Activated T-cell treated with anti-CD3 and anti-CD28 coated beads, Interleukin-2, amount 50 U/mL, for 1 hour (primary cell): ENCODE measurements around the gene ANKRD27.
"Not testable (repeated sequence)": the region's sequence is repeated elsewhere in the genome, so short reads cannot be mapped to it uniquely, and the experiment has no call there.

Experiments
- DNase-seq: peaks from one replicate; pipeline ENCODE4 v3.0.0-alpha.2; 2020

The ANKRD27 gene

DNA sequence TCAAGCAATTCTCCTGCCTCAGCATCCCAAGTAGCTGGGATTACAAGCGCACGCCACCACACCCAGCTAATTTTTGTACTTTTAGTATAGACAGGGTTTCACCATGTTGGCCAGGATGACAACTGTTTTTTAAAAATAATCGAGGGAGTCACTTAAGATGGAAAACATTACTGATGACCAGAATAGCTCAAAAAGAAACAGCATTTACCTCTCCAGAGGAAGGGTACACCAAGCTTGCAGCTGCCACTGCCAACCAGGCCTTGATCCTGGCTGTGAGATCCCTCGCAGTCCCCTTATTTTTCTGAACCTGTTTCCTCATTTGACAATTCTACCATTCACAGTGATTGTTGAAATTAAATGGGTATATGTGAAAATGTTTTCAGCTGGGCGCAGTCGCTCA lies 79.5 kb downstream of the ANKRD27 start:
- no peak for DNase-seq

DNA sequence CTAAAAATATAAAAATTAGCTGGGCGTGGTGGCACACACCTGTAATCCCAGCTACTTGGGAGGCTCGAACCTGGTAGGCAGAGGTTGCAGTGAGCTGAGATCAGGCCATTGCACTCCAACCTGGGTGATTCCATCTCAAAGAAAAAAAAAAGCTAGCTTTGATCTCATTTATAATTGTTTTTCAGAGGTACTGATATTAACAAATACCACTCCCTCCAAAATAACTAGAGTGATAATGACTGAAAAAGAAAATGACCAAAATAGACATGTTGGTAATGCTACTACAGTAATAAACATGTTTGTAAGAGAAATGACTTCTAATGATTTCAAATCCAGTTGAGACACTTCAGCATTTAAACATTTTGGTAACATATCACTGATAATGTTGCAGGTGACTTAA lies 81.0 kb downstream of the ANKRD27 start:
- no peak for DNase-seq

DNA sequence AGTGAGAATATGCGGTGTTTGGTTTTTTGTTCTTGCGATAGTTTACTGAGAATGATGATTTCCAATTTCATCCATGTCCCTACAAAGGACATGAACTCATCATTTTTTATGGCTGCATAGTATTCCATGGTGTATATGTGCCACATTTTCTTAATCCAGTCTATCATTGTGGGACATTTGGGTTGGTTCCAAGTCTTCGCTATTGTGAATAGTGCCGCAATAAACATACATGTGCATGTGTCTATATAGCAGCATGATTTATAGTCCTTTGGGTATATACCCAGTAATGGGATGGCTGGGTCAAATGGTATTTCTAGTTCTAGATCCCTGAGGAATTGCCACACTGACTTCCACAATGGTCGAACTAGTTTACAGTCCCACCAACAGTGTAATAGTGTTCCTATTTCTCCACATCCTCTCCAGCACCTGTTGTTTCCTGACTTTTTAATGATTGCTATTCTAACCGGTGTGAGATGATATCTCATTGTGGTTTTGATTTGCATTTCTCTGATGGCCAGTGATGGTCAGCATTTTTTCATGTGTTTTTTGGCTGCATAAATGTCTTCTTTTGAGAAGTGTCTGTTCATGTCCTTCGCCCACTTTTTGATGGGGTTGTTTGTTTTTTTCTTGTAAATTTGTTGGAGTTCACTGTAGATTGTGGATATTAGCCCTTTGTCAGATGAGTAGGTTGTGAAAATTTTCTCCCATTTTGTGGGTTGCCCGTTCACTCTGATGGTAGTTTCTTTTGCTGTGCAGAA lies 87.1 kb downstream of the ANKRD27 start:
- DNase-seq, result not testable (repeated sequence)

DNA sequence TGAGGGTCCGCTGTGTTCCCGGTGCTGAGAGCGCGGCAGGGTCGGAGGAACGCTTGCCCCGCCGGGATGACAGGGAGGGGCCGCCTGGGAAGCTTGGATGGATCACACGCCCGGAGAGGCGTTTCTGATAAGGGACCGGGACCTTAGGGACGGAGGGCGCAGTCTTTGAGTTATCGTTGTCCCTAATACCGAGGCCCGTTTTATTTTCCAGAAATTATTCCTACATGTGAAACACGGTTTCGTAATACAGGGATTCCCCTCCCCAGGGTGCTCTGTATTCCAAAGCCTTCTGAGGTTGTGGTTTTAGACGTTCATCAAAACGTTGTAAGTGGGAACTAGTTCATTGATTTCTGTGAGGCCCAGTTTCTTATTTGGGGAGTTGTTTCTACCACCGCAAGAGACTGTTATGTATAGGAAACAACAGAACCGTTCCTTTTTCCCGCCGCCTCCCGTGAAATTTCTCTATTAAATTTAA lies 93.2 kb downstream of the ANKRD27 start:
- DNase-seq, result no peak

DNA sequence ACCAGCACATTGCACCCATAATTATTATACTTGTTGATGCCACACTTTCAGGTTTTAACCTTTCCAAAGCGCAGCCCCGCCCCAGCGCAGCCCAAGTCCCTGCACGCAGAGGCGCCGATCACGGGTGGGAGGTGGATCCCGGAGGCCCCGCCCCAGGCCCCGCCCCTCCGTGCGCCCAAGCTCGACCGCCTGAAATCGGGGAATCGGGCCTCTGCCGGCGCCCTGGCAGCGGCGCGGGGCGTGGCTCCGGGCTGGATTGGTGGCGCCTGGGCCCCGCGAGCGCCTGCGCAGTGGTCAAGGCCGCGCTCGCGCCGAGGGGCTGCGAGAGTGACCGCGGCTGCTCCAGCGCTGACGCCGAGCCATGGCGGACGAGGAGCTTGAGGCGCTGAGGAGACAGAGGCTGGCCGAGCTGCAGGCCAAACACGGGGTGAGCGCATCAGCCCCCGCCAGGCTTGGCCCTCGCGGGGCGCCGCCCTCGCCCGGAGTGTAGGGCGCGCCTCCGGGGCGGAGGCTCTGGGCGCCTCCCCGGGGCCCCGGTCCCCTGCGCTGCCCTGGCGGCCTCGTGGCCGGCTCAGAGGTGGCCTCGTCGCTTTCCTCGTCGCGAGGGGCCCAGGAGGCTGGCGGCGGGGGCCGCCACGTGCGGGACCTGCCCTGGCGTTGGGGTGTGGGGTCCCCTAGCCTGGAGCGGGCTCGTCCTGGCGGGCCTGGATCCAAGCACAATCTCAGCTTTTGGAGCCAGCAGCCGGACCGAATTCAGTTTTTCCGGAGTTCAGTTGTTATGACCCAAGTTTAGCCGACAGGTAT lies 93.9 kb downstream of the ANKRD27 start, which contains the start of gene PDCD5:
Gene PDCD5 (plus strand): TSS at position 290 of the 804 bp plus-strand sequence. CDS start 72 bp downstream, at position 362.
- peak; percentile 98 for DNase-seq

DNA sequence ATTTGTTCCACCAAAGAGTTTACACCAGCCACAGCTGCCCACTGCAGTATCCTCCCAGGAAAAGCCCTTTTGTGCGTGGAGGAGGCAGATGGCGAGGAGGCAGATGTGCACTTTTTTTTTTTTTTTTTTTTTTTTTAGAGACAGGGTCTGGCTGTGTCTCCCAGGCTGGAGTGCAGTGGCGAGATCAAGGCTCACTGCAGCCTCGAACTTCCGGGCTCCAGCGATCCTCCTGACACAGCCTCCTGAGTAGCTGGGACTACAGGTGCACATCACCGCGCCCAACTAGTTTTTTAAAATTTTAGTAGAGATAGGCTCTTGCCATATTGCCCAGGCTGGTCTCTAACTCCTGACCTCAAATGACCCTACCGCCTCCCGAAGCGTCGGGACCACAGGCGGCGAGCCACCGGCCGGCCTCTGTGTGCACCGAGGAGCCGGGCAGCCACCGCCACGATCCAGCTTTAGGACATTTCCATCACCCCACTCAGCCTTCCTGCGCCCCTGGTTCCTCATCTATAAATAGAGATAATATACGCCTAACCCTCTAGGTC lies 94.6 kb downstream of the ANKRD27 start:
- DNase-seq, result no peak

DNA sequence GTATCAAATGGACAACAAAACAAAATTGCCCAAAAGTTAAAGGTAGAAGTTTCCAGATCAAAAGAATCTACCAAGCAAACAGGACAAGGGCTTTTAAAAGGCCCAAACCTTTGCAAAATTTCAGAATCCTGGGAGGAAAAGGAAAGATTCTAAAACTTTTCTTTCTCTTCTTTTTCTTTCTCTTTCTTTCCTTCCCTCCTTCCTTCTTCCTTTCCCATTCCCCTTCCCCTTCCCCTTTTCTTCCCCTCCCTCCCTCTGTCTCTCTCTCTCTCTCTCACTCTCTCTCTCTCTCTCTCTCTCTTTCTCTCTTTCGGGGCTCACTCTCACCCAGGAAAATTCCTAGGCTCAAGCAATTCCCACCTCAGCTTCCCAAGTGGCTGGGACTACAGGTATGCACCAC lies 98.2 kb downstream of the ANKRD27 start:
- DNase-seq, result no peak

DNA sequence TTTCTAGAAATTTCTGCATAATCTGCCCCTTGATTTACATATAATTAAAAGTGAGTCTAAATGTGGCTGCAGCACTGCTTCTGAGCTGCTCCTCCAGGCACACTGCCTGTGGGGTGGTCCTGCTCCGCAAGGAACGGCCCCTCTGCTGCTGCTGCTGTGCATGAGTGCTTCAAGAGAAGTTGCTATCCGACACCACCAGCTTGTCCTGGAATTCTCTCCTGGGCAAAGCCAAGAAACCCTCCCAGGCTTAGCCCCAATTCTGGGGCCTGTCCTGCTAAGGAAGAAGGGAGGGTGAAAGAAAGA lies 101.5 kb downstream of the ANKRD27 start:
- DNase-seq, result no peak

DNA sequence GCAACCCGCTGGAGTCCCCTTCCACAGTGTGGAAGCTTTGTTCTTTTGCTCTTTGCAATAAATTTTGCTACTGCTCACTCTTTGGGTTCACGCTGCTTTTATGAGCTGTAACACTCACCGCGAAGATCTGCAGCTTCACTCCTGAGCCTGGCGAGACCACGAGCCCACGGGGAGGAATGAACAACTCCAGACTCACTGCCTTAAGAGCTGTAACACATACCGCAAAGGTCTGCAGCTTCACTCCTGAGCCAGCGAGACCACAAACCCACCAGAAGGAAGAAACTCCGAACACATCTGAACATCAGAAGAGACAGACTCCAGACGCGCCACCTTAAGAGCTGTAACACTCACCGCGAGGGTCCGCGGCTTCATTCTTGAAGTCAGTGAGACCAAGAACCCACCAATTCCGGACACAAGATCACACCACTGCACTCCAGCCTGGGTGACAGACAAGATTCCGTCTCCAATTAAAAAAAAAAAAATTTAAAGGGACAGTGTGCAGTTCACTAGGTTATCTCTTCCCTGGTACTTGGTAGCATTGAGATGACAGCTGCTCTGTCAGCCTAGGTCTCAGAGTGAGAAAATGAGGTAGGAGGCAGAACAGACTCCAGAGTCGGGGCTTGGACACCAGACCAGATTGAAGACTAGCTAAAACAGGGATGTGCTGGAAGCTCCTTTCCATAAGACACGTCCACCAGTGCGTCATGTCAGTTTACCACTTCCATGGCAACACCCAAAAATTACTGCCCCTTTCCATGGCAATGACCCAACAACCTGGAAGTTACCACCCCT lies 102.1 kb downstream of the ANKRD27 start:
- DNase-seq, result peak; percentile 27

DNA sequence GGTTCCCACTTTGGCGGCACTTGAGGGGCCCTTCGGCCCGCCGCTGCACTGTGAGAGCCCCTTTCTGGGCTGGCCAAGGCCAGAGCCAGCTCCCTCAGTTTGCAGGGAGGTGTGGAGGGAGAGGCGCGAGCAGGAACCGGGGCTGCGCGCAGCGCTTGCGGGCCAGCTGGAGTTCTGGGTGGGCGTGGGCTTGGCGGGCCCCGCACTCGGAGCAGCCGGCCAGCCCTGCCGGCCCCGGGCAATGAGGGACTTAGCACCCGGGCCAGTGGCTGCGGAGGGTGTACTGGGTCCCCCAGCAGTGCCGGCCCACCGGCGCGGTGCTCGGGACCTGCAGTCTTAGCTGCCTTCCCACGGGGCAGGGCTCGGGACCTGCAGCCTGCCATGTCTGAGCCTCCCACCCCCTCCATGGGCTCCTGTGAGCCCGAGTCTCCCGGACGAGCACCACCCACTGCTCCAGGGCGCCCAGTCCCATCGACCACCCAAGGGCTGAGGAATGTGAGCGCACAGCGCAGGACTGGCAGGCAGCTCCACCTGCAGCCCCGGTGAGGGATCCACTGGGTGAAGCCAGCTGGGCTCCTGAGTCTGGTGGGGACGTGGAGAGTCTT lies 103.4 kb downstream of the ANKRD27 start:
- not testable (repeated sequence) for DNase-seq

DNA sequence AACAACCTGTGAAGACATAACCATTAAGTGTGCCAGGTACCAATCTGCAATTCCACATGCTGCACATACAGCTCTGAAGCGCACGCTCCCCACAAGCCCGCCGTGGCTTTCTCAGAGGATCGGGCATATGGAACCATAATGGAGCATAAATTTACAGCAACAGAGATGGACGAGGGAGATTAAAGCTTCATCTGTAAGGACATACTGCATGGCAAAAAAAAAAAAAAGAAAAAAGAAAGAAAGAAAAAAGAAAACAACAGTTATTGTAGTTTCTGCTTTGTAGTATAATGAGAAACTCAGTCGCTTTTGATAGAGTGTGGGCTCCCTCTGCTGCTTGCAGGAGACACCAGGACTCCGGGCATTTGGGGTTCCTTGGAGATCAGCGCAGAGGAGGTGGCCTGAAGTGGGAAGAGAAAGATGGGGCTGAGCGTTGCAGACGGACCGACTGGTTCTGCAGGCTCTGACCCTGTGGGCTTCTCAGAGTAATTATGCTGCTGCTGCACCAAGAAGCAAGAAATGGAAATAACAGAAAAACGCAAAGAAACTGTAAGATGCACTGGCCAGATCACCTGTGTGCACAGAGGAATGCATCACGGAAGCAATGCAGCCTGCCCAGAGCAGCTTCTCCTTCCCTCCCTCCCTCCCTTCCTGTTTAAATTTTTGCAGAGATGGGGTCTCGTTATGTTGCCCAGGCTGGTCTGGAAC lies 104.7 kb downstream of the ANKRD27 start:
- peak; percentile 48 for DNase-seq

DNA sequence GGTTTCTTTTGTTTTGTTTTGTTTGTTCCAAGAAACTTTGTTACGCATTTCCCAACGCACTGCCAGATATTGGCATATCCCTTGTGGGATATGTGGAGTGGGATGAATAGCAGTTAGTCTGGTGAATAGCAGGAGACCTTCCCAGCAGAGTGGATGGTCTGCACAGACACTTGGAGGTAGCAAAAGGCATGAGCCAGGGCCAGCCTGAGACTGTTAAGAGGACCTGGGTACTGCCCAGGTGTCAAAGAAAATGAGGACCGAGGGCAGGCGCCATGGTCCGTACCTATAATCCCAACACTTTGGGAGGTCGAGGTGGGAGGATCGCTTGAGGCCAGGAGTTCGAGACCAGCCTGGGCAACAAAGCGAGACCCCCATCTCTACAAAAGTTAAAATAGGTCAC lies 107.5 kb downstream of the ANKRD27 start:
- DNase-seq, result no peak

DNA sequence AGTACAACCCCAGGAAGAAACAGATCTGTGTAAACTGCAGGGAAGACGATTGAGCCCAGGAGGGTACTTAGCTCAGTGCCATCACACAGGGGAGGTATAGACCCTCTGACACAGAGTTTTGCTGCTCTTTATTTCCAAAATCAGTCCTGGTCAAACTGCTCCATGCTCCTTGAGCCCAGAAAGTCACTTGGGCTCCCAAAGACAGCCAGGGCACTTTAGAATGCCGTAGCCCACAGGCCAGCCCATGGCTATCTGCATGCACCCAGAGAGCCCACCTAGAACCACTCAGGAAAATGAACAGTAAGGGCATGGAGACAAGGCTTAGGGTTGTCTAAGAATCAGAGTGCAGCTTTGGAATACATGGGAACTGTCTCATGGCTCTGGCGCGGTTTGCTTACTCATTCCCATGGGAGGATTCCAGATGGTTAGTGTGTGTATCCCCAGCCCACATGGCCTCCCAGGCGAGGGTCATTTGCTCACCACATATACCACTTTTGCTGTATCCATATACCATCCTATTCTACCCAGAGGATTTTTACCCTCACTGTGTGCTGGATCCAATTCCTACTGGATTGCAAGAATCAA lies 108.6 kb downstream of the ANKRD27 start:
- no peak for DNase-seq

DNA sequence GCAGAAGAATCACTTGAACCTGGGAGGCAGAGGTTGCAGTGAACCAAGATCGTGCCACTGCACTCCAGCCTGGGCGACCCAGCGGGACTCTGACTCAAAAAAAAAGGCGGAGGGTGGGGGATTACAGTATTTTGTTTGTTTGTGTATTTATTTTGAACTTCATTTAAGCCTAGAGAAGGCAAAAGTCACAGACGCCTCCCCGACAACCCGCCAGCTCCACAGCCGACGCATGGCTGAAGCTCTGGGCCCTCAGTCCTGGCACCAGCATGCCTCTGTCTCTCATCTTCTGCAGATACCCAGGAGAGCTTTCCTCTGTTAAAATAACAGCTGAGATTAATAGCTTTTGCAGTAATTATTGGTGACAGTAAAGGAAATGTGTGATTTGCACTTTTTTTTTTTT lies 111.2 kb downstream of the ANKRD27 start:
- DNase-seq, result no peak

DNA sequence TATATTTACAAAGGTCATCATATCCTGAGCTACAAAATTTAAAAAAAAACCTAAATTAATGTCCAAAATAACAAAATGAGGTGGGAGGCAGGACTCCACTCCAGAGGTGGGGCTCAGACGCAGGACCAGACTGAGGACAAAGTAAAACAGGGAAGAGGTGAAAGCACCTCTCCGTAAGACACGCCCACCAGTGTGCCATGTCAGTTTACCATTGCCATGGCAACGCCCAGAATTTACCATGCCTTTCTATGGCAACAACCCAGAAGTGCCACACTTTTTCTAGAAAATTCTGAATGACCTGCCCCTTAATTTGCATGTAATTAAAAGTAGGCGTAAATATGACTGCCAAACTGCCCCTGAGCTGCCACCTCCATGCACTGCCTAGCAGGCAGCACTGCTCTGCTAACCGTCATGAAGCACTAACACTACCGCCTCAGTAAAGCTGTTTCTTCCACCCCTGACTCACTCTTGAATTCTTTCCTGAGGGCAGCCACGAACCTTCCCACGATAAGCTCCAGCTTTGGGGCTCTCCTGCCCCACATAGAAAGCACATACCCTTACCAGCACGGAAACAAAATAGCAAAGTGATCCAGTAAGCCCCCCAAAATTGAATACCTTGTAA lies 116.3 kb downstream of the ANKRD27 start:
- no peak for DNase-seq

DNA sequence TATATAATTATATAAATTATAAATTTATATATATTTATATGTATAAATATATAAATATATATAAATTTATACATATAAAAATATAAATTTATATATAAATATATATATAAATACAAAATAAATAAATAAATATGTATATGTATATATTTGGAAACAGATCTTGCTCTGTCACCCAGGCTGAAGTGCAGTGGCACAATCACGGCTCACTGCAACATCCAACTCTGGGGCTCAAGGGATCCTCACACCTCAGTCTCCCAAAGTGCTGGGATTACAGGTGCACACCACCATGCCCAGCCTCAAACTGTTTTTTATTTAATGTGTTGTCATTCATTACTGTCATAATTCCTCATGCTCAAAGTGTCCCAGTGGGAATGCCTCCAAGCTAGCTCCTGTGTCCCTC lies 119.2 kb downstream of the ANKRD27 start:
- DNase-seq, result no peak

DNA sequence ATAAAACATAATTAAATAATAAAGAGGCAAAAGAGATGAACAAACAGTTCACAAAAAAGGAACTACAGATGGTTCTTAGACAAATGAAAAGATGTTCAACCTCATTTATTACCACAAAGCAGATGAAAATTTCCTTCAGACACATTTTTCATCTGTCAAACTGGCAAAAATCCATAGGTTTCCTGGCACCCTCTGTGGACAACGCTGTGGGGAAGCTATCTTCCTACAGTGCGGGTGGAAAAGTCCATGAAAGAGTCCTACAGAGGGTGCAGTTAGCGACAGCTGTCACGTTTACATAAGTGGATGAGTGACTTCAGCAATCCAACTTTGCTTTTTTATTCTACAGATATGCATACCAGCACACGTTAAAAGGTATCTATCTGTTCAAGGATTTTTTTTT lies 124.3 kb downstream of the ANKRD27 start:
- no peak for DNase-seq
